Measurements from ENCODE around the gene SCAMP4.
A peak's percentile ranks its signal among the peaks of the same experiment; 100 is the strongest.

The SCAMP4 gene, protein sequence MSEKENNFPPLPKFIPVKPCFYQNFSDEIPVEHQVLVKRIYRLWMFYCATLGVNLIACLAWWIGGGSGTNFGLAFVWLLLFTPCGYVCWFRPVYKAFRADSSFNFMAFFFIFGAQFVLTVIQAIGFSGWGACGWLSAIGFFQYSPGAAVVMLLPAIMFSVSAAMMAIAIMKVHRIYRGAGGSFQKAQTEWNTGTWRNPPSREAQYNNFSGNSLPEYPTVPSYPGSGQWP

DNA sequence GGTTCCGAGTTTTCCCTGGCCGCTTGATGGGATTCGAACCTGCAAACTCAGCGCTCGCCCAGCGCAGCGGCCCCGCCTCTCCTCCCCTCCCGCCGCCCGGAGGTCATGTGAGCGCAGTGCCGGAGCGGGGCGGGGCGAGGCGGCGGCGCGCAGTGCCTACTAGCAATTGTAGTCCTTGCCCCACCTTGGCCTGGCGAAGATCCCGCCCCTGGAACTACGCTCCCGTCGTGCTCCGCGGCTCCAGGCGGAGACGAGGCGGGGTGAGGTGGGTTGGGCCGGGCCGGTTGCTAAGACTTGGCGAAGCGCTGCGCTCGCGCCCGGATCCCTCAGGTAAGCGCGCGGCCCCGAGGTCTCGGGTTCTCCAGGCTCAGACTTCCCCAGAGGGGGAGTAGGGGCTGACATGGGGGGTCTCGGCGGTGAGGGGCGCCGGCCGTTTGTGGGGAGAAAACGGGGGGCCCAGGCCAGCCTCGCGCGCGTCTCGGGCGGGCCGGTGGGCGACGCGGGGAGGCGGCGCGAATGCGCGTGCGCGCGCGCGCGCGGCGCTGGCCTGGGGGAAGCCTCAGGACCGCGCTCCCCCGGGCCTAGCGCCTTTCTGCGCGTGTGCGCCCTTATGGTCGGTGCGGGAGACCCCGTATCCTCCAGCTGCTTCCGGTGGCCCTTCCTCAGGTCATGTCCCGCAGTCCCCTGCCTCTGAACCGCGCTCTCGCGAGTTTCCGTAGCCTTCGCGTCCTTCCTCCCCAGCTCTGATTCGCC is at the start of gene SCAMP4, which contains the start of gene ADAT3:
Gene SCAMP4, plus strand, starts transcription at position 290 of the 753 bp plus-strand sequence. CDS start 9,621 bp downstream, outside the sequence.
Gene ADAT3, plus strand, starts transcription at position 290 of the 753 bp plus-strand sequence. CDS start 6,649 bp downstream, outside the sequence.
- peak; percentile 94 to 95 for DNase-seq (ENCODE audit: low read depth in 2 of 2)

DNA sequence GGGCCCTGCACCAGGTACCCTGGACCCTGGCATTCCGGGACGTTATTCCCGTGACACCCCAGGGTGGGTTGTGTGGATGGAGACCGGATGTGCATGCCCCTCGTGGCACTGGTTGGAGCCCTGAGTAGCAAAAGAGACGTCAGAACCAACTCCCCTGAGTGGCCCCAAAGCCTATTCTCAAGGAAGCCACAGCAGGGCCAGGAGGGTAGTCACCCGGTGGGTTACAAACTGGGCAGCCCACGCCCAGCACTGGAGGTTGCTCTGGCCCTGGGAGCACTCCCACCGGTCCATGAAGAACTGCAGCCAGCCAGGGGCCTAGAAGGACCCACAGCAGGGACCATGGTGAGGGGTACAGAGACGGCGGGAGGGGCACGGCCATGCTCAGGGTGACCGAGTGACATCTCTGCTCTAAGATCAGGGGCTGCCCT is 49.4 kb upstream of the SCAMP4 start:
- DNase-seq (ENCODE audit: low read depth in 2 of 2), result no peak

DNA sequence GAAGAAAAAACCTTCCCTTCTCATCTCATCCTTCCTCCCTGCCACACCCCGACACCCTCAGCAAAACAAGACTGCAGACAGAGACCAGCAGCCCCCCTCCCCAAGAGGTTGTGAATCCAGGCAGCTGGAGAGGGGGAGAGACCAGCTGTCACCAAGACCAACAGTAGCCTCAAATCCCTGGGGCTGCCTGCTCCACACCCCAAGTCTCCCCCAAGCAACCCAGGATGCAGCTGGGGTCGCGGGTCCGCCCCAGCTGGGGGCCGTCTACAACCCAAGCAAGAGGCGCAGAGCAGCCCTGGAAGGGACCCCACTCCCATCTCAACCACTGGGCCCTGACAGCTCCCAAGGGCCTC is 48.9 kb upstream of the SCAMP4 start:
- no peak for DNase-seq (ENCODE audit: low read depth in 2 of 2)

DNA sequence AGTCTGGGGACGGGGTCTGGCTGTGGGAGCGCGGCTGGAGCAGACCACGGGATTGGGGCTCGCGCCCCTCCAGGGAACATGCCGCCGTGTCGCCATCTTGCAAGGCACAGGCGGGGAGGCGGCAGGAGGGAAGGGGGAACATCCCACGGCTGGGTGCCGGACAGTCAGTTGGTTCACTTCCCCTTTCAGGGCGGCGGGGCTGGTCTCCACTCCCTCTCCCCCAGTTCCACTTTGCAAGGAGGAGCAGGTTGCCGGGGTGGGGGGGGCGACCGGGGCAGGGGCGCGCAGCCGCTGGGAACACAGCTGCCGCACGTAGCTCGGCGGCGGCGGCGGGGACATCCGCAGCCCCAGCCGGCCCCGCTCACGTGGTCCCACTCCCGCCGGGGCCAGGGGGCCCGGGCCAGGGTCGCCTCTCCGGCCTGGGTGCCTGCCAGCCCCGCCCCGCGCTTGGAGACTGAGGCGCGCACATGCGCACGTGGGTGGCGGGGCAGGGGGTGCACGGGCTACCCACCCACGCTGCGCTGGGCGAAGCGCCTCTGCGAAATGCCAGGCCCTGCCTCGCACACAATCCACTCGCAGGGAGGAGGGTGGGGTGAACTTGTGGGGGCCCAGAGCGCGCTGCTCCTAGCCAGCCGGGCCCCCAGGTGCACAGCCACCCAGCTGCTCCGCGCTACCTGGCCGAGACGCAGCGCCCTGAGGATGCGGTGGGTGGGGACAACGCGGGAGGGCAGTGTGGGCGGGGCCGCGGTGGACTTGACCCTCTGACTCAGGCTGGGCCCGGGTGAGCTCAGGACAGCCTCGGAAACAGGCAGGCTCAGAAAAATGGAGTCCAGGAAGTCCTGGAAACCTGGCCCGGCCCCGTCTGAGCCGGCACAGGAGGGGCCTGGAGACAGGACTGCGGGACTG is 48.2 kb upstream of the SCAMP4 start:
- DNase-seq (ENCODE audit: low read depth in 2 of 2), result no peak

GRCh38 chr19:1857648-1858326 is 47.4 kb upstream of the SCAMP4 start:
- DNase-seq (ENCODE audit: low read depth in 2 of 2), result no peak

DNA sequence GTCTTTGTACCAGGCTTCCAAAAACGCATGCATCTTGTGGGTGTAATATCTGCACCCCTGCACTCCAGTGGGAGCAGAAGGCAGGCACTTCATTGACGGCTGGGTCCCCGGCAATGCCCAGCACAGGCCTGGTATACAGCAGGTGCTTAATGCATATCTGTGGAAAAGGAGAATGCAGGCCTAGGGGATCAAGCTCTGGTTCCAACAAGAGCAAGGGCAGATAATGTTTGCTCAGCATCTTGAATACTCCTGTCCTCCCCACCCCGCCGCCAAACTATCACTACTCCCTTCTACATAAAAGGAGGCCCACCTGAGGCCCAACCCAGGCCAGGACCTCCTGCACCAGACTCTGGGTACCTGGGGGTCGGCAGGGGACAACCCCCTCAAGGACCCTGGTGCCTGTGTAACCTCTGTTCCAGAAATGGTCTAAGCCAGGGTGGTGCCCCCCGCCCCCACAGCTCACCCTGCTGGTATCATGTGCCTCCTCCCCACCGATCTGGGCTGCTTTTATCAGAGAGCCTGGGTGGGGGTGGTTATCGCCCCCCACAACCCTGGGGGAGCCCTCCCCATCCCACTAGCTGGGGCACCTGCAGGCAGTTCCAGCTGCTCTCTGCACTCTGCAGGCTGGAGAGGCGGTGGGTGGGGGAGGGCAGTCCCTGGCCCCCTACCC is 46.7 kb upstream of the SCAMP4 start:
- no peak for DNase-seq (ENCODE audit: low read depth in 2 of 2)

DNA sequence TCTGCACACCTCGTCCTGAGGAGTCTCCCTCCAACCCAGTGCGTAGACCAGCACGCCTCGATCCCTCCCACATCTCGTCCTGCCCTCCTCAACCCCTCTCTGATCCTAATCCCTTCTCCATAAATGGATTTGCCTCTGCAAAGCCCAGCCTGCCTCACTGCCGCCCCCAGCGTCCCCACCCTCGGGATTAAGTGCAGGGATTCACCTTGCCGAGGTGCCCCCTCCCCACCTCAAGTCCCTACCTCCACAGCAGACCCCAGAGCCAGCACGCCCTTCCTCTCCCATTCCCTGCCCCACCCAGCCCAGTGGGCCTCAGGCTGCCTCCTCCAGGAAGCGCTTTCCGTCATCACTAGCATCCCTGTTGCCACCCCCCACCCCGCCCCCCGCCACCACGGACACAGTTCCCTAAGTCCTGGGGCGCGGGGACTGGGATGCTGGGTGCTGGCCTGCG is 45.8 kb upstream of the SCAMP4 start:
- no peak for DNase-seq (ENCODE audit: low read depth in 2 of 2)

DNA sequence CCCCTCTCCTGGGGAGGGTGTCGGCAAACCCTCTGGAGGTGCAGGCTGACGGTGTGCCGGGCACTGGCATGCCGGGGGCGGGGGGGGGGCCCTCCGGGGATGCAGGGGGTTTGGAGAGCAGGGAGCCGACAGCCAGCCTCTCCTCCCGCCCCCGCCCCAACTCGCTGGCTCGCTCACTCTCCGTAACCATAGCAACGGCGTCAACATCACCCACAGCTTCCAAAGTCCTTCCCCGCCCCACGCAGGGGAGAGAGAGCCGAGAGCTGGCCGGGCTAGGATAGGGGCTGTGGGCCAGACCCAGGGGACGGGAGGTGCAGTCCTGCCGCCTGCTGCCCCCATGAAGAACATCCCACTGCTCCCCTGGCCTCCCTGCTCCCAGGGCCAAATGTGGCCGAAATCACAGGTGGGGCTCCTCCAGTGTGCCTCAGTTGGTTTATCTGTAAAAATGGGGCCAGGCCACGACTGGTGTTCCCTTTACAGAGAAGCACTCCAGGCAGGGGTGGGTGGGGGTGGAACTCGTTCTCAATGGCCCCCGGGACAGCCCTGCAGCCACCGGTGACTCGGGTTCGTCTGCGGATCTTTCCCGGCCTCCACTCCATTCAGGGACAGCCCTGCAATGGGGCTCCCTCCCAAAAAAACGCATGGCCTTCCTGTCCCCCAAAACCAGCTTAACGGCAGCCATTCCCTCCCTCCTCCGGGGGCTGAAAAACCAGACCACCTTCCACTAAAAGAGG is 45.0 kb upstream of the SCAMP4 start:
- DNase-seq (ENCODE audit: low read depth in 2 of 2), result no peak

DNA sequence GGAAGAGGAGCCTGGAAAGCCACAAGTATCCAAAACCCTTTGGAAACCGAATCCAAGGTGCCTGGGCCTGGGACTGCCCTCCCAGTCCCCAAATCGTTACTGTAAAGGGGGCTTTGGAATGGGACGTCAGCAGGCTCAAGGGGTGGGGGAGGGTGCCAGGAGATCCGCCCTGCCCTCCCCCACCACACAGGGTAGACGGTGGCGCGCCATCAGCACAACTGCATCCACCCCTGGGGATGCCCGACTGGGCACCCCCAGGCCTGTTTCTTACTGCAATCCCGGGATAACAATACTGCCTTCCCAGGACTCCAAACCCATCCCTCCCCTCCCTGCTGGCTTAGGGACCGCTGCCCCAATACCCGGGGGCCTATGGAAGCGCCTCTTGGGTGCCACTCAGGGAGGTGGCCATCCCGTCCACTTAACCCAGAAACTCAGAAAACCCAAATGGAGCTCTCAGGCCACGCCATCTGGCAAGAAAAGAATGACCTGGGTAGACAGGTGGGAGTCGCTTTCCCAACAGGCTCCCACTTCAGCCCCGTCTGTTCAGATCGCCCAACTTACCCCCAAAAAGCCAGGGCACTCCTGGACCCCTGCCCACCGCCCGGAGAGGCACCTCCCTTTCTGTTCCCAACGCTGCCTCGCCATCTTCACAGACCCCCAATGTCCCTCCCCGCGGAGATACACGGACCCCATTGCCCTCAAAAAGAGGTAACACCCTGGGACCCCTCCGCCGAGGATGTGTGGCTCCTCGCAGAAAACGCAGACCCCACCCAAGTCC is 44.2 kb upstream of the SCAMP4 start:
- DNase-seq (ENCODE audit: low read depth in 2 of 2), result no peak

DNA sequence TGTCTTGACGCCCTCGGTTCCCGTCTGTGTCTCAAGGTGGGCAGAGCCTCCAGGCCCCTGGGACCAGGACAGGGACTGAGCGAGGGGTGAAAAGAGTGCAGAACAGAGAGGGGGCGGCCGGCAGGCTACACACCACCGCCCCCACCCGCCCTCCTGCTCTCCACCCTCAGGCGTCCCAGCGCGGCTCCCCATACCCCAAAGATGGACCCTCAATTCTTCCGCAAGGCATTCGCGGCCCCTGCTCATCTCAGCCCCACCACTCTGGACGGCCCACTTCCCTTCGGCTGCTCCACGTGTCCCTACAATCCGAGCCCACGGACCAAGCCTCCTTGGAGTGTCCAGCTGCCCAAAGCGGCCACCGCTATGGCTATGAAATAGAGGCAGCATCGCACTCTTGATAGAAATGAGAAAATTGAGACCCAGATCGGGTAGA is 43.6 kb upstream of the SCAMP4 start:
- no peak for DNase-seq (ENCODE audit: low read depth in 2 of 2)

DNA sequence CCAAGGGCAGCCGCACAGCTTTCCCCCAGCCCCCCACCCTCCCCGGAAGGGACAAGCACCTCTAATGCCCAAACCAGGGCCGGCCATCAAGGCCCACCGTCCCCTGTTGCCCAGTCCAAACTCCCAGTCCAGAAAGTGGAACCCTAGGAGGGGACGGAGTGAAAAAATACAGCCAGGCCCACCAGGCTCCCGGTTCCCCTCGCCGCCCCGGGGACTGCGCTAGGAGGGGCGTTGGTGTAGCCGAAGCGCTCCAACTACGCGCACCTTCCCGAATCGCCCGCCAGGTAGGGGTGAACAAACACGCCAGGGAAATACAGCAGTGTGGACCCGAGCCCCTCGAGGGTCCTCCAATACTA is 43.2 kb upstream of the SCAMP4 start:
- no peak for DNase-seq (ENCODE audit: low read depth in 2 of 2)

DNA sequence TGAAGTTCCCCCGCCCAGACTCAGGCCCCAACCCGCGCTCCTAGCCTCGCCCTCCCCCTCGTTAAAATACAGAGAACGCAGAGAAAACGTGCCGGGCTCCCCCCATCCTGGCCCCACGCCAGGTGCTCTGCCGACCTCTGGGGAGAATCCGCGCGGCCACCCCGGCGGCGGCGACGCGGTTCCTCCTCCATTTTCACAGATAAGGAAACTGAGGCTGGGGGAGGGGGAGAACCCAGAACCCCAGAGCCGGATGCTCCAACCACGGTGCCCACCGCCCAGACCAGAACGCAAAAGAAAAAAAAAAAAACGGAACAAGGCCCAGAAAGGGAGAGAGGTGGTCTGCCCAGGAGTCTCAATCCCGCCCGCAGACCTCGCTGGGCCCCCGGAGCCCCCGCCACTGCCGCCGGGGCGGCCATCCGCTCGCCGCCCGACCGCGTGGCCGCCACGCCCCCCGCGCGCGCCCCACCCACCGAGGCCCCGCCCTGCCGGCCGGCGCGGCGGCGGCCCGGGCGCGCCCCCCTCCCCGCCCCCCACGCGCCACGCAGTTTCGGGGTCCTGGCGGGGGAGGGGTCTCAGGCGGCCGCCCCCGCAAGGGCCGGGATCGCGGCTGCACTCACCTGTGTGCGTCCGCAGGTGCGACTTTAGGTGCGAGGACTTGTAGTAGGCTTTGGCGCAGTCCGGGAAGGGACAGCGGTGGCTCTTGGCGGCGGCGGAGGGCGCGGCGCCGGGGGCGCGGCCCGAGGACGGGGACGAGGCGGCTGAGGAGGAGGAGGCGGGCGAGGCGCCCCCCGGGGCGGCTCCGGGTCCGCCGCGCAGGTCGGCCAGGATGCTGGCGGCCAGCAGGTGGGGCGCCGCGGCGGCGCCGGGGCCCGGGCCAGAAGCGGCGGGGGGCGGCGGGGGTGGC is 42.5 kb upstream of the SCAMP4 start:
- DNase-seq (ENCODE audit: low read depth in 2 of 2), result no peak

DNA sequence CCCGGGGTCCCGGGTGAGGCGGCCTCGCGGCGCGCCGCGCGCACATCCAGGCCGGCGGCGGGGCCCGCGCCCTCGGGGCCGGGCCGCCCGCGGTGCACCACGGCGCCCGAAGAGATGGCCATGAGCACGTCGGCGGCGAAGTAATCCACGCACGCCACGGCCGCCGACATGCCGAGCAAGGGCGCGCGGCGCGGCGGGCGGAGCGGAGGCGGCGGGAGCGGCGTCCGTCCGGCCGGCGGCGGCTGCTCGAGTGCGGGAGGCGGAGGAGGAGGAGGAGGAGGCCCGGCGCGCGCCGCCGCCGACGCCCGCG is 41.9 kb upstream of the SCAMP4 start, which contains the start of gene KLF16:
Gene KLF16, minus strand, starts transcription at position 252 of the 310 bp plus-strand sequence. Its CDS starts 82 bp downstream, at position 170.
- no peak for DNase-seq (ENCODE audit: low read depth in 2 of 2)

DNA sequence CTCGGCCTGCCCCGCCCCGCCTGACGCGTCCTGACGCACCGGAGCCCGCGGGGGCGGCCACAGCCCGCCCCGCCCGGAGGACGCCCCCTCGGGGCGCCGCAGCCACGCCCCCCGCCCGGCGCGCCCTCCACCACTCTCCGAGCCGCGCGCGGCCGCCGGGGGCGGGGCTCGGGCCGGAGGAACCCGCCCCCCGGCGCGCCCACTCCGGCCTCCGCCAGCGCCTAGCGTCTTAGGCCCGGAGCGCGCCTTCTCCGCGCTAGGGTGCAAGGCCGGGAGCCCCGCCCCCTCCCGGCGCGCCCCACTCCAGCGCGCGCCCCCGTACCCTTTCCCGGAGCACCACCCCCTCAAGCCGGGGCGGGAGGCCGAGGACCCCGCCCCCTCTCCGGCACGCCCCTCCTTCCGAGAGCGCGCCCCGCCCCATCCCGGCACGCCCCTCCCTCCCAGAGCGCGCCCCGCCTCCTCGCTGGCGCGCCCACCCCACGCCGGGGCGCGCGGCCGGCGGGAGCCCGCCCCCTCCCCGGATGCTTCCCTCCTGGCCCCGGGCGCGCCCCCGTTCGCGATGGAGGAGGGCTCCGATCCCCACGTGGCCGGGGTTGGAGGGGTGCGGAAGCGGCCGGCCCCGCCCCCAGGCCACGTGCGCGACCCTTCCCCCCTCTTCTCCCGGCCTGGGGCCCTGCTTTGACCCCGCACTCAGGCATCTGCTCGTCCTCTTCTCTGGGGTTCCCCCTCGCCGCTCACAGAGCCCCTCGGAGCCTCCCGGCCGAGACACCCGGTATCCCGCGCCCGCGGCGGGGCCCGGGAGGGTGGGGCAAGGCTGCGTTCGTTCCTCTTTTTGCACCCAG is 41.3 kb upstream of the SCAMP4 start:
- peak; percentile 81 to 84 for DNase-seq (ENCODE audit: low read depth in 2 of 2)

DNA sequence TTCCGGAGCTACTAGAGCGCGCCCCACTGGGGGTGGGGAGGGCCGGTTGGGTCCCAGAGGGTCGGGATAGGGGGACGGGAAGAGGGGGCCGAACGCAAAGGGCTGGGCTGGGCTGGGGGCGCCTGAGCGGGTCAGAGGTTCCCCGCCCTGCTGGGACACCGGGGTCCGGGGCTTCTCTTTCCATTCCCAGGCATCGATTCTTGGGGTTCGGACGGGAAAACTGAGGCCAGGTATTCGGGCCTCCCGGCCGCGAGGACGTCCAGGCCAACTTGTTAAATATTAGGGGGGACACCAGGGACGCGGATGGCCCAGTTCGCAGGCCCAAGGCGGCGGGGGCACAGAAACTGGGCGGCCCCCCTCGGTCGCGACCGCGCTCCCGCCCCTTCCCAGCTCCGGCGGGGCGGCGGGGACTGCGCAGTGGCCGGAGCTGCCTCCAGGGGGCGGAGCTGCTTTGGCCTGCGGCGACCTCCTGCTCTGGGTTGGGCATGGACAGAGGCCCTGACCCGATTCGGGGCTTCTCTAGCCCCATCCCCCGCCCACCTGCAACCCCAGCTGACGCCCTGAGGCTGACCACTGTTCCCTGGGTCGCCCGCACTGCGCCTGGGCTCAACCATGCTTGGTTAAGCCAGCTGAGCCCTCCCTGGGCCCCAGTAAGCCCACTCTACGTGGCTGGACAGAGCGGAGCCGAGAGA is 40.6 kb upstream of the SCAMP4 start:
- no peak for DNase-seq (ENCODE audit: low read depth in 2 of 2)

DNA sequence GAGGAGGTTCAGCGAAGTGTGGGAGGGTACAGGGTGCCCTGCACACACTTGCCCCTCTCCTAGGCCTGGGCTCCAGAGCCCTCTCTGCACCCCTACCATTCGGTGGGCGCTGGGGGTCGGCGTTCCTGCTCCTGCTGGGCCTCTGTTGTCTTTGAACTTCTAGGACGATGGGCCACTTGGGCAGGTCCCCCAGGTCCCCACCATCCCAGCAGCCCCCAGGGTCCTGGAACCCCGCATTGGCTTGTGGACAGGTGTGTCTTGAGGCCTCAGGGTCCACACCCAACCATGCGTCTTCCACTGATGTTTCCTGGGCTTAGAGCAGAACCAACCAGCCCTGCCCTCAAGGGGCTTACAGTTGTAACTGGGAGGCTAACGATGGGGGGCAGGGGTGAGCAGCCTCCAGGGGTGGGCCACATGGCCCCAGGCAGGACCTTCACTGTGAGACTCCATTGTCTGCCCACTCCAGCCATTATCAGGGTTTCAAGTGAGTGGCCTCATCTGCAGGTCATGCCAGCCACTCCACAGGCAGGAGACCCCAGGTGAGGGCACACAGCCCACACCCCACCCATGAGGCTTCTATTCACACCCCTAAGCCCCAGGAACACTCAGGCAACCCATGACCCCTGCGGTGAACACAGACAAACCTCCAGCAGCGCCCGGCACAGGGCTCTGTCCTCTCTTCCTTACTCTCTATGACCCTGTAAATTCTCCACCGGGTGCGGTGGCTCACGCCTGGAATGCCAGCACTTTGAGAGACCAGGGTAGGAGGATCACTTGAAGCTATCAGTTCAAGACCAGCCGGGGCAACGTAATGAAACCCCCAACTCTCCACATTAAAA is 39.8 kb upstream of the SCAMP4 start:
- no peak for DNase-seq (ENCODE audit: low read depth in 2 of 2)
